Gastrocnemius medialis (tissue), 4 donors: ENCODE results near the gene OSGIN1. TPM values are rescaled to one million over a fixed set of nuclear protein-coding genes. Genes with fewer than 3 reads are reported as not detected.

Experiments used
- ATAC-seq, 2 donors: fragments of 150-250 bp; one replicate each; pipeline ENCODE4 v1.9.1; 2016
- DNase-seq, 2 donors: peaks; one replicate each; pipeline ENCODE4 v3.0.0-alpha.2; 2019
- H3K27ac ChIP-seq, 4 donors: fragments of 200-600 bp; sonication (generic); 1 replicate in 1 of 4; 2 replicates in 3 of 4; pipeline ENCODE4 v1.5.1; 2016 to 2018; ENCODE audit warnings: mild to moderate bottlenecking in 2 of 4, moderate library complexity in 1 of 4
- H3K27me3 ChIP-seq, 3 donors: fragments of 200-600 bp; sonication (generic) in 2 of 3; 1 replicate in 1 of 3; 2 replicates in 2 of 3; pipeline versions ENCODE4 v1.5.1 to v1.6.0; 2016 to 2019; ENCODE audit warnings: mild to moderate bottlenecking in 1 of 3, moderate library complexity in 1 of 3
- H3K36me3 ChIP-seq, 2 donors: fragments of 200-600 bp; sonication (generic) in 1 of 2; one replicate each; pipeline ENCODE4 v1.5.1; 2017 to 2018
- H3K4me1 ChIP-seq, 2 donors: fragments of 200-600 bp; sonication (generic) in 1 of 2; one replicate each; pipeline ENCODE4 v1.5.1; 2016 to 2017; ENCODE audit warnings: mild to moderate bottlenecking in 2 of 2
- H3K4me3 ChIP-seq, 4 donors: fragments of 200-600 bp; sonication (generic) in 3 of 4; 1 replicate in 1 of 4; 2 replicates in 3 of 4; pipeline ENCODE4 v1.5.1; 2016 to 2019; ENCODE audit warnings: mild to moderate bottlenecking in 2 of 4
- H3K9me3 ChIP-seq, 3 donors: fragments of 200-600 bp; sonication (generic) in 2 of 3; 1 replicate in 1 of 3; 2 replicates in 2 of 3; pipeline ENCODE4 v1.5.1; 2016 to 2019
- POLR2A ChIP-seq, 2 donors: fragments of 450-650 bp; IDR thresholded peaks; one replicate each; pipeline ENCODE4 v1.6.1; 2017; ENCODE audit warnings: antibody characterized with exemption in 2 of 2, mild to moderate bottlenecking in 2 of 2, moderate library complexity in 2 of 2
- in situ Hi-C, 4 donors: fragments of 200-750 bp; cut with MboI; loops; one replicate each; pipeline versions ENCODE4 v1.15.0 to v1.8.0; 2017; ENCODE audit warnings: low sequenced_read_pairs in 4 of 4
- intact Hi-C: fragments of 100-400 bp; cut with DNase I; formaldehyde crosslinking; loops from one replicate; pipeline ENCODE4 v1.15.1; 2023; ENCODE audit warnings: low total_unique reads
- total RNA-seq, 4 donors: library from RNA; depleted of rRNA; stranded (reverse); fragments of >200 nt; gene quantifications; one replicate each; pipeline versions ENCODE4 v1.1.0 to v1.2.3, GENCODE V29; 2016
- TF ChIP-seq, protein P1 (sequence below), 5 experiments: fragments of 450-650 bp in 3 of 5; fragments of 200-600 bp in 2 of 5; sonication (generic) in 2 of 5; IDR thresholded peaks in 4 of 5; conservative IDR thresholded peaks in 1 of 5; 1 replicate in 4 of 5; 2 replicates in 1 of 5; pipeline ENCODE4 v1.5.1; 2016 to 2019; ENCODE audit warnings: antibody characterized with exemption in 5 of 5, mild to moderate bottlenecking in 3 of 5, moderate library complexity in 3 of 5

The OSGIN1 gene
- total RNA-seq, 4 donors from 2014 or later, result 9.6 to 24.9 (median 13.2) TPM

DNA sequence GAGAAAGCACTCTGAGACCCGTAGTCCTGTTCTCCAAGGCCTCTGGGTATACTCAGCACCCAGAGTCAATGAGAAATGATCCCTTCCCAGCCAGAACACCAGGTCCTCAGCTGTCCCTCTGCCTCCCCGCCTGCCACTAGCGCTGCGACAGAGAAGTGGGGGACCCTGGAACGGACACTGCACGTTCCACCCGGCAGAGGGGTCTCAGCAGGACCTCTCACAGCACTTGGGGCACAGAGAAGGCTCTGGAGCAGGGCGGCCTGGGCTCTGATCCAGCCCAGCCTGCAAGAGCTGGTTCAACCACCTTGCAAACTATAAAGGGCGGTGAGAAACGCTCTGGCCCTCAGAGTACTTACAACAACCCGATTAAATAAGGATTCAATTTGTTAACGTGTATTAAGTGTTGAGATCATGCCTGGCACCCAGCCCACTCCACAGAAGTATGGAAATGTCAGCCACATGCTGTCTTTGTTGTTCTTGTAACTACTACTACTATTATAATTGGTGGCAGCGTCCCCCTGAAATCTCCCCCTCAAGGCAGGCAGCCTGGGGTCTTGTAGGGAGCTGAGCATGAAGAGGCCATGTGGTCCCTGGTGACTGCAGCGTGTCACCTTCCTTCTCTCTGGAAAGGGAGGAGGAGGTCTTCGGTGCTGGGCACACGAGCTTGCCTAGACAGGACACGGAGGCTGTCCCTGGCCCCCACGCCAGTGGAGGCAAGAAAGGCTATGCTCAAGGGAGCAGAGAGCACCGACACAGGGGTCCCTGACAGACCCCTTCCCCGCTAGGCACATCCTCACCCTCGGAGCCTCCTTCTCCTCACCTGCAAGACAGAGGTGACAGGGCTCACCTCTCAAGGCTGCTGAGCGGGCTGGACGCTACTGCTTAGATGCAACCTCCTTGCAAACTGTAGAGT lies 2.4 kb downstream of the OSGIN1 start:
- peaks cover 43 to 61% of the 10 kb centered on the region in 2 donors for H3K4me1 ChIP-seq
- intact Hi-C loops, result loop anchor here (2.0 kb wide), 2 partner anchors 107 to 129 kb away; no protein-coding TSS in a partner anchor
- no peak for TF ChIP-seq POLR2A (IDR thresholded peaks at IDR 0.05)
- TF ChIP-seq, protein P1, sequence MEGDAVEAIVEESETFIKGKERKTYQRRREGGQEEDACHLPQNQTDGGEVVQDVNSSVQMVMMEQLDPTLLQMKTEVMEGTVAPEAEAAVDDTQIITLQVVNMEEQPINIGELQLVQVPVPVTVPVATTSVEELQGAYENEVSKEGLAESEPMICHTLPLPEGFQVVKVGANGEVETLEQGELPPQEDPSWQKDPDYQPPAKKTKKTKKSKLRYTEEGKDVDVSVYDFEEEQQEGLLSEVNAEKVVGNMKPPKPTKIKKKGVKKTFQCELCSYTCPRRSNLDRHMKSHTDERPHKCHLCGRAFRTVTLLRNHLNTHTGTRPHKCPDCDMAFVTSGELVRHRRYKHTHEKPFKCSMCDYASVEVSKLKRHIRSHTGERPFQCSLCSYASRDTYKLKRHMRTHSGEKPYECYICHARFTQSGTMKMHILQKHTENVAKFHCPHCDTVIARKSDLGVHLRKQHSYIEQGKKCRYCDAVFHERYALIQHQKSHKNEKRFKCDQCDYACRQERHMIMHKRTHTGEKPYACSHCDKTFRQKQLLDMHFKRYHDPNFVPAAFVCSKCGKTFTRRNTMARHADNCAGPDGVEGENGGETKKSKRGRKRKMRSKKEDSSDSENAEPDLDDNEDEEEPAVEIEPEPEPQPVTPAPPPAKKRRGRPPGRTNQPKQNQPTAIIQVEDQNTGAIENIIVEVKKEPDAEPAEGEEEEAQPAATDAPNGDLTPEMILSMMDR (IDR thresholded peaks at IDR 0.05 in 4 of 5, conservative IDR thresholded peaks at IDR 0.05 in 1 of 5), result no peak
- H3K27me3 ChIP-seq, result no peaks in the 10 kb centered on the region
- peak overlapping the region in 1 of 4 donors; percentile 76 for H3K4me3 ChIP-seq
- DNase-seq, result no peak
- H3K9me3 ChIP-seq, result no peaks in the 10 kb centered on the region
- in situ Hi-C loops, result loop anchor here (10.0 to 25.0 kb wide), 7 partner anchors 107 to 532 kb away; partner anchors contain the start of genes TAF1C (in 2 of the 4), ADAD2 (in 1 of the 4) and HSBP1 (in 1 of the 4)
- peak overlapping the region; percentile 93 to 100 (median 97) for H3K27ac ChIP-seq
- H3K36me3 ChIP-seq, result peaks cover 0 to 36% of the 10 kb centered on the region in 2 donors
- no peak for ATAC-seq

DNA sequence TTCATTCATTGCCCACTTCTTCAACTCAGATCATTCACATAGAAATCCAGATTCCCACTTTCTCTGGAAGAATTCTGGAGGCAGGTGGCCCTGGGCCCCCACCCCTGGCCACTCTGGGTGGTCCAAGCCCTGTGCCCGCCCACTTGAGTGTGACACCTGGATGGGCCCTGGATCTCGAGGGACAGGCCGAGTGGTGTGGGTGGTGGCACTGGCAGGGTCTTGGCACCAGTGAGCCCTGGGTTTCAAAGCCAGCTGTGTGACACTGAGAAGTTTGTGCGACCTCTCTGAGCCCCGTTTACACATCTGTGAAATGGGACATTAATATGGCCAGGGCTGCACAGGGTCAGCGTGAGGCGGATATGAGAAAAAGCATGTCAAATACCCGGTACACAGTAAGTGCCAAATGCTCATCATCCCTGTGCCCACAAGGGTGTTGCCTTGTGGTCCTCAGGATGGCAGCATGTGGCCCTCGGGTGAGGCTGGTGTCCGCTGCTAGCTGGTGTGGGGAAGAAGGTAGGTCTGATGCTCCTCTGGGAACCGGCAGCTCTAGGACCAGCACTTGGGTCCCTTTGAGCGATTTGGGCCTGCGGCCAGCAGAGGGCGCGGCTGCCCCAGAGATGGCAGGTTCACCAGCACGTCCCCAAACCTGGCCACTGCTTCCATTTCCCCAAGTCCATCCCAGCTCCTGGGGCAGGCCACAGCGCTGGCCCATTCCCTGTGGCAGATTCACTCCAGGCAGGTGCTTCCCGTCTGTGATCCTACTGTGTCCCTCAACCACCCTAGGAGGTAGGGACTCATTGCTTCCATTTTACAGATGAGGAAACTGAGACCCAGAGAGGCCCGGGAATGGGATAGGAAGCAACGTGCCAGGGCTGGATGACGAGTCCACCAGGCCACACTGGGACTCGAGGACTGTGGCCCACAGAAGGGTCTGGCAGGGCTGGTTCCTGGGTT lies 3.6 kb downstream of the OSGIN1 start:
- intact Hi-C loops, result loop anchor here (2.0 kb wide), 1 partner anchor 106 kb away; no protein-coding TSS in a partner anchor
- Histone ChIP-seq H3K36me3 (peaks cover 0 to 47% of the 10 kb centered on the region in 2 donors), H3K27me3 (no peaks in the 10 kb centered on the region), H3K4me1 (peaks cover 43 to 61% of the 10 kb centered on the region in 2 donors), H3K9me3 (no peaks in the 10 kb centered on the region), H3K27ac (peak overlapping the region; percentile 79 to 100 (median 91)), H3K4me3 (no peak overlapping the region)
- ATAC-seq (no peak), DNase-seq (peak; percentile 55 to 75)
- in situ Hi-C loops, result loop anchor here (10.0 to 25.0 kb wide), 7 partner anchors 106 to 531 kb away; partner anchors contain the start of genes TAF1C (in 2 of the 4), ADAD2 (in 1 of the 4) and HSBP1 (in 1 of the 4)
- TF ChIP-seq, protein P1 (IDR thresholded peaks at IDR 0.05 in 4 of 5, conservative IDR thresholded peaks at IDR 0.05 in 1 of 5), result peak; percentile 30 to 74 (median 71)
- TF ChIP-seq POLR2A (IDR thresholded peaks at IDR 0.05), result no peak

DNA sequence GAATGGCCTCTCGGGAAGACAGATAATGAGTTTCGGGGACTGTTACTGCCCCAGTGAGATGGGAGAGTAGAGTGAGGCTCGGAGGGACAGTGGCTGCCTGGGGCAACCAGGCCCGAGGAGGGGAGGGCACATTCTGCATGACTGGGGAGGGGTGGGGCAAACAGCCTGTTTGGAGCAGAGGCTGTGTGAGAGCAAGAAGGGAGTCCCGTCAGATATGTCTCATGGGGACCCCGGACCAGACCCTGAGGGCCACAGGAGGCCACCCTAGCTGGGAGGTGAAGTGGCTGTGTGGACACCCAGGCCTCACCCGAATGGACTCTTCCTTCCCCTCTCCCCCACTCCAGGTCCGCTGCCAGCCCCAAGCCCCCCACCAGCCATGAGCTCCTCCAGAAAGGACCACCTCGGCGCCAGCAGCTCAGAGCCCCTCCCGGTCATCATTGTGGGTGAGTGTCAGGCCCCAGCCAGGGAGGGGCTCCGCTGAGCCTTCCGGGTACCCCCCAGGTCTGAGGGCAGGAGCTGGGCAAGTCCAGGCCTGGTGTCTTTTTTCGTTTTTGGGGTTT lies 4.3 kb downstream of the OSGIN1 start:
- no peaks in the 10 kb centered on the region for H3K9me3 ChIP-seq
- no peak for TF ChIP-seq POLR2A (IDR thresholded peaks at IDR 0.05)
- TF ChIP-seq, protein P1 (IDR thresholded peaks at IDR 0.05 in 4 of 5, conservative IDR thresholded peaks at IDR 0.05 in 1 of 5), result no peak
- peaks cover 40 to 57% of the 10 kb centered on the region in 2 donors for H3K4me1 ChIP-seq
- peaks cover 0 to 55% of the 10 kb centered on the region in 2 donors for H3K36me3 ChIP-seq
- intact Hi-C loops, result loop anchor here (2.0 kb wide), 1 partner anchor 105 kb away; no protein-coding TSS in a partner anchor
- H3K4me3 ChIP-seq, result no peak overlapping the region
- ATAC-seq, result no peak
- in situ Hi-C loops, result loop anchor here (10.0 to 25.0 kb wide), 7 partner anchors 105 to 530 kb away; partner anchors contain the start of genes TAF1C (in 2 of the 4), ADAD2 (in 1 of the 4) and HSBP1 (in 1 of the 4)
- peak overlapping the region; percentile 79 to 100 (median 91) for H3K27ac ChIP-seq
- DNase-seq, result no peak
- H3K27me3 ChIP-seq, result no peaks in the 10 kb centered on the region
